Measurements from ENCODE around the gene RARS1.

The RARS1 gene

DNA sequence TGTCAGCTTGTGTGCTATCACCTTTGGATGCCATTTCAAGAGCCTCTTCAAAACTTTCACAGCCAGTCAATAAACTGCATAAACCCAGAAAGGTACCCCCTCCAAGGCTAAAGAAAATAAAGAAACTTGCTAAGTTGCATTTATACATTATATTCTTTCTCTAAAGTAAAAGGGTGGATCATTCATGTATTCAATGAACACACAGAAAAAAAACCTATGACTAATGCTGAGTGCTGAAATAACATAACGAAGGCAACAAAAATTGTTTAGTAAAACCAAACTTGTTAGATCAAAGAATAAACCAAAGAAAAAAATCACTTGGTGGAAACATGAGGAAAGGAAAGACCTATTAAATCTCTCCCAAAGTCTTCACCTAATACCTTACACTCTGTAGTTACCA, 77.7 kb downstream of the RARS1 start:
- no peak for DNase-seq

DNA sequence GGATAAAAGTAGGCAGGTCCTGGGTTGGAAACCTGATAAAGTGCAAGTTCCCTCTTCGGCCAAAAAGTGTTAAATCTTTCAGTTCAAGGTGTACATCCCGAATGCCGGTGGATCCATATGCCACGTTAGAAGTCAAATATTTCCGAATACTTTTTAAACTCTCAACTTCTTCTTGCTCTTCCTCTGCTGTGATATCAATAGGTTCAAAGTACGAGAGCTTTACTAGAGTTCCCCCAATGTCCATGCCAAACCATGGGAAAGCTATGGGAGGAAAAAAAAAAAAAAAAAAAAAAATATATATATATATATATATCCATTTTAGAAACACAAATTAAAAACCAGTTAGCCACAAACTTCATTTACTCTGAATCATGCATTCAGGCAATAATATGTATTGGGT, 82.5 kb downstream of the RARS1 start:
- no peak for DNase-seq
